GM19099 (cell line): ENCODE results near the gene ACTA2.

ENCODE experiments used
- POLR2A ChIP-seq: IDR thresholded peaks from 3 replicates; pipeline ENCODE4 v1.6.1; 2011; ENCODE audit warnings: low read depth; ENCODE audit not compliant: insufficient read length; ENCODE audit errors: extremely low read depth

ACTA2 gene

GRCh38 chr10:88920986-88921593 is 31.5 kb downstream of the ACTA2 start:
- no peak for TF ChIP-seq POLR2A

- no peak for TF ChIP-seq POLR2A
These were observed 32.4 kb downstream of the ACTA2 start for GRCh38 chr10:88920198-88920597.

GRCh38 chr10:88919041-88919440 is 33.5 kb downstream of the ACTA2 start:
- no peak for TF ChIP-seq POLR2A

GRCh38 chr10:88918191-88918905 is 34.2 kb downstream of the ACTA2 start:
- TF ChIP-seq POLR2A = no peak

GRCh38 chr10:88916986-88917385 is 35.6 kb downstream of the ACTA2 start:
- no peak for TF ChIP-seq POLR2A

GRCh38 chr10:88916231-88916630 is 36.3 kb downstream of the ACTA2 start:
- no peak for TF ChIP-seq POLR2A

- no peak for TF ChIP-seq POLR2A
These were observed 36.8 kb downstream of the ACTA2 start for GRCh38 chr10:88915781-88916180.

- no peak for TF ChIP-seq POLR2A
These were observed 38.8 kb downstream of the ACTA2 start for GRCh38 chr10:88913788-88914187.

GRCh38 chr10:88913127-88913526 is 39.4 kb downstream of the ACTA2 start:
- TF ChIP-seq POLR2A = no peak

- no peak for TF ChIP-seq POLR2A
These were observed 40.7 kb downstream of the ACTA2 start for GRCh38 chr10:88911851-88912250.

- no peak for TF ChIP-seq POLR2A
These were observed 41.5 kb downstream of the ACTA2 start for GRCh38 chr10:88911116-88911515.

GRCh38 chr10:88908194-88908593 is 44.4 kb downstream of the ACTA2 start:
- TF ChIP-seq POLR2A = no peak

- TF ChIP-seq POLR2A = no peak
These were observed 45.7 kb downstream of the ACTA2 start for GRCh38 chr10:88906921-88907320.

- TF ChIP-seq POLR2A = no peak
These were observed 48.9 kb downstream of the ACTA2 start for GRCh38 chr10:88903715-88904114.

GRCh38 chr10:88901984-88902789 is 50.4 kb downstream of the ACTA2 start:
- no peak for TF ChIP-seq POLR2A

- TF ChIP-seq POLR2A = peak; percentile 6
These were observed 51.2 kb downstream of the ACTA2 start for GRCh38 chr10:88901206-88901983.

- TF ChIP-seq POLR2A = no peak
These were observed 52.7 kb downstream of the ACTA2 start for GRCh38 chr10:88899886-88900285.
